Progenitor cell of endocrine pancreas (in vitro differentiated cells): ENCODE results near the gene DPAGT1. TPM values are rescaled to one million over a fixed set of nuclear protein-coding genes. Genes with fewer than 3 reads are reported as not detected.

Experiments used
- DNase-seq: peaks from one replicate; pipeline ENCODE4 v3.0.0; 2021; ENCODE audit warnings: low spot score; ENCODE audit not compliant: unreplicated experiment
- H3K27ac Mint-ChIP-seq: 2 replicates; pipeline ENCODE4 v1.8.0; 2021; ENCODE audit warnings: mild to moderate bottlenecking, moderate library complexity, mixed read lengths
- H3K27me3 Mint-ChIP-seq: 2 replicates; pipeline ENCODE4 v1.8.0; 2021; ENCODE audit warnings: mixed read lengths
- H3K36me3 Mint-ChIP-seq: 2 replicates; pipeline ENCODE4 v1.8.0; 2022; ENCODE audit warnings: mixed read lengths; ENCODE audit not compliant: insufficient read depth
- H3K4me1 Mint-ChIP-seq: 2 replicates; pipeline ENCODE4 v1.8.0; 2021; ENCODE audit warnings: low read depth, mixed read lengths
- H3K4me3 Mint-ChIP-seq: 2 replicates; pipeline ENCODE4 v1.8.0; 2021; ENCODE audit warnings: low read depth, mild to moderate bottlenecking, moderate library complexity, mixed read lengths
- H3K9me3 Mint-ChIP-seq: 2 replicates; pipeline ENCODE4 v1.8.0; 2021; ENCODE audit warnings: low read depth, mixed read lengths
- CTCF ChIP-seq: fragments of 200-600 bp; sonication (generic); IDR thresholded peaks from one replicate; pipeline ENCODE4 v1.5.0; 2021; ENCODE audit warnings: antibody characterized with exemption, mild to moderate bottlenecking; ENCODE audit not compliant: unreplicated experiment
- total RNA-seq: library from RNA; stranded (reverse); gene quantifications from 2 replicates; pipeline ENCODE4 v1.2.1, GENCODE V29; 2021

The DPAGT1 gene
- total RNA-seq, 1 donor from 2014 or later = 53.4 TPM

- Mint-ChIP-seq H3K36me3 (peaks cover 20% of the 10 kb centered on the region), H3K27me3 (no peaks in the 10 kb centered on the region), H3K27ac (peak overlapping the region; percentile 73), H3K9me3 (no peaks in the 10 kb centered on the region), H3K4me3 (peak overlapping the region; percentile 78), H3K4me1 (peaks cover 16% of the 10 kb centered on the region)
- no peak for DNase-seq
- no peak for TF ChIP-seq CTCF
Measured at GRCh38 chr11:119099711-119100110, 1.9 kb downstream of the DPAGT1 start.

GRCh38 chr11:119095066-119095880 lies 6.4 kb downstream of the DPAGT1 start:
- TF ChIP-seq CTCF = no peak
- H3K4me3 Mint-ChIP-seq = peak overlapping the region; percentile 90

GRCh38 chr11:119094816-119095065 lies 6.9 kb downstream of the DPAGT1 start:
- peak; percentile 73 for TF ChIP-seq CTCF
- DNase-seq = no peak
- no peaks in the 10 kb centered on the region for H3K27me3 Mint-ChIP-seq
- H3K27ac Mint-ChIP-seq = peak overlapping the region; percentile 97
- H3K9me3 Mint-ChIP-seq = no peaks in the 10 kb centered on the region
- H3K4me1 Mint-ChIP-seq = peaks cover 14% of the 10 kb centered on the region
- H3K4me3 Mint-ChIP-seq = peak overlapping the region; percentile 90
- H3K36me3 Mint-ChIP-seq = peaks cover 25% of the 10 kb centered on the region

More at GRCh38 chr11:119095066-119095880, 6.4 kb downstream of the DPAGT1 start:
- Mint-ChIP-seq H3K27ac (peak overlapping the region; percentile 97), H3K9me3 (no peaks in the 10 kb centered on the region), H3K36me3 (peaks cover 25% of the 10 kb centered on the region), H3K4me1 (peaks cover 16% of the 10 kb centered on the region), H3K27me3 (no peaks in the 10 kb centered on the region)
- peak; percentile 98 for DNase-seq

DNA sequence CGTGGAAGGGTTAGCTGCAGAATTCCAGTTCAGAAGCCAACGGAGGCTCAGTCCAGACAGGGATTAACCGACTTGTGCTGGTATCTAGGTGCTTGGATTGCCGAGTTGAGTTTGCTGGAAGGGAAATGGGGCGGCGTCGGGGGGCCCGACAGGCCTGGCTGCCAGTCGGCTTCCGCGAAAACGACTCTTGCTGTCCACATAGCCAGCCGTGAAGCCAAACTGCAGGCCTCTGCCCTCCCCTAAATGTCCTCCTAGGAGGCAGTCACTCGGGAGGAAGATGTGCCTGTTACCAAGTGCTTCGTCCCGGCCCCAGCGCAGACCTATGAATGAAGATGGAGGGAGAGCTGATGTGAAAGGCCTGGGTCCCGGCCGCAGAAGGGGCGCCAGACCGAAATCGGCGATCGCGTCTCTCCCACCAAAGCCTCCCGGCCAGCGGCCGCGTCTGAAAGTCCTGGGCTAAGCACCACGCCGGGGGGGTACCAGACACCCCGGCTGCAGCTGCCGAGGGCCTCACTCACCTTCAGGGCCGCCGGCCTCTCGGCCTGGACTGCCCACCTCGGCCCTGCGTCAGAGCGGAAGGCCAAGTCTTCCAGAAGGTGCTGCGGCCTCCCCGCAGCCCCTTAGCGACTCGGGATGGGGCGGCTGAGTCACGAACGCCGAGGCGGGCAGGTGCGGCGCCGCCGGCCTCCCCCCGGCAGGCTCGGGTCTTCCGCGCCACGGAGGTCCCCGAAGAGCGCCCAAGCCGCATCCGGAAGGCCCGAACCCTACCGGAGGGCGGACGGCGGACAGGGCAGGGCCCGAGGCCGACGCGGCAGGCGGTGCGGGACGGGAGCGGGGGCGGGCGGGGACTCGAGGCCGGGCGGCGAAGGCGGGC lies 7.5 kb downstream of the DPAGT1 start:
- DNase-seq = peak; percentile 33
- no peak for TF ChIP-seq CTCF
- peak overlapping the region; percentile 90 for H3K4me3 Mint-ChIP-seq
- H3K9me3 Mint-ChIP-seq = no peaks in the 10 kb centered on the region
- peaks cover 14% of the 10 kb centered on the region for H3K4me1 Mint-ChIP-seq
- no peaks in the 10 kb centered on the region for H3K27me3 Mint-ChIP-seq
- H3K27ac Mint-ChIP-seq = peak overlapping the region; percentile 97
- peaks cover 25% of the 10 kb centered on the region for H3K36me3 Mint-ChIP-seq

- Mint-ChIP-seq H3K36me3 (peaks cover 20% of the 10 kb centered on the region), H3K4me1 (peaks cover 14% of the 10 kb centered on the region), H3K9me3 (no peaks in the 10 kb centered on the region), H3K27me3 (no peaks in the 10 kb centered on the region), H3K4me3 (peak overlapping the region; percentile 90), H3K27ac (peak overlapping the region; percentile 93)
- no peak for TF ChIP-seq CTCF
- no peak for DNase-seq
Measured at GRCh38 chr11:119092880-119093842, 8.5 kb downstream of the DPAGT1 start.
